ENCODE measurements around the gene USP13. TPM values are rescaled to one million over a fixed set of nuclear protein-coding genes. Genes with fewer than 3 reads are reported as not detected.

USP13 gene
- total RNA-seq, 6 experiments from 2014 or later, result 6.0 to 11.1 (median 6.9) TPM

- no peak for TF ChIP-seq CTCF (IDR thresholded peaks at IDR 0.05)
- Histone ChIP-seq H3K4me1 (peaks cover 0 to 7% (median under 1%) of the 10 kb centered on the region in 4 donors), H3K9me3 (no peaks in the 10 kb centered on the region), H3K4me3 (no peak overlapping the region), H3K36me3 (peaks cover 0 to 4% (median 1%) of the 10 kb centered on the region in 4 donors), H3K27me3 (no peaks in the 10 kb centered on the region), H3K27ac (no peak overlapping the region)
- 80% methylated on average over 1 of the region's 5 CpGs for WGBS (ENCODE audit: insufficient coverage, low coverage, low lambda C conversion rate, missing lambda C conversion rate)
- DNase-seq, result no peak
- no peak for ATAC-seq
- intact Hi-C loops (cut with DNase I), result no loop called here
Measured at GRCh38 chr3:179744667-179745066, 91.8 kb downstream of the USP13 start.

GRCh38 chr3:179745079-179745478, 92.2 kb downstream of the USP13 start:
- ATAC-seq, result no peak
- peaks cover 0 to 4% (median 1%) of the 10 kb centered on the region in 4 donors for H3K36me3 ChIP-seq
- DNase-seq, result no peak
- no peaks in the 10 kb centered on the region for H3K9me3 ChIP-seq
- no peak overlapping the region for H3K27ac ChIP-seq
- H3K4me3 ChIP-seq, result no peak overlapping the region
- TF ChIP-seq POLR2A (IDR thresholded peaks at IDR 0.05), result no peak
- TF ChIP-seq CTCF (IDR thresholded peaks at IDR 0.05), result no peak
- 91% methylated on average over 4 of the region's 4 CpGs for WGBS (ENCODE audit: insufficient coverage, low coverage, low lambda C conversion rate, missing lambda C conversion rate)
- peaks cover 0 to 5% (median 0%) of the 10 kb centered on the region in 4 donors for H3K4me1 ChIP-seq
- intact Hi-C loops (cut with DNase I), result no loop called here
- no peaks in the 10 kb centered on the region for H3K27me3 ChIP-seq

DNA sequence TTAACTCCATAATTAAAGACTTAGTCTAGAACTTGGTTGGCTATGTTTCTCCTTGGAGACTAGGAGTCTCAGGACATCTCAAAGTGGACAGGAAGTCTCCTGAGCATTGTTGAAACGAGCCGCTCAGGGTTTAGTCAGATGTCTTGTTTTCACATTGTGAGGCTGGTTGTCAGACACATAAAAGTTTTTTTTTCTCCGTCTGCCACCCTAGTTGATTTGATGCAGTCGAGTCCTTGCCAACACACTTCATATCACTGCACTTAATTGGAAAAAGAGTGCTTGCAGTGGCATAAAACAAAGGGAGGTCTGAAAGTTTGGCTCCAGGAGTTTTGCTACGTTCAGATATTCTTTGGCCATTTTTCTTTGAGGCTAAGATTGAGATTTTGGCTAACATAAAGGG, 92.9 kb downstream of the USP13 start:
- Histone ChIP-seq H3K27ac (no peak overlapping the region), H3K9me3 (no peaks in the 10 kb centered on the region), H3K36me3 (peaks cover 0 to 4% (median 1%) of the 10 kb centered on the region in 4 donors), H3K4me1 (no peaks in the 10 kb centered on the region), H3K4me3 (no peak overlapping the region), H3K27me3 (no peaks in the 10 kb centered on the region)
- ATAC-seq (no peak), DNase-seq (no peak)
- WGBS (ENCODE audit: insufficient coverage, low coverage, low lambda C conversion rate, missing lambda C conversion rate), result 83% methylated on average over 3 of the region's 5 CpGs
- intact Hi-C loops (cut with DNase I), result no loop called here
- no peak for TF ChIP-seq POLR2A (IDR thresholded peaks at IDR 0.05)
- TF ChIP-seq CTCF (IDR thresholded peaks at IDR 0.05), result no peak

DNA sequence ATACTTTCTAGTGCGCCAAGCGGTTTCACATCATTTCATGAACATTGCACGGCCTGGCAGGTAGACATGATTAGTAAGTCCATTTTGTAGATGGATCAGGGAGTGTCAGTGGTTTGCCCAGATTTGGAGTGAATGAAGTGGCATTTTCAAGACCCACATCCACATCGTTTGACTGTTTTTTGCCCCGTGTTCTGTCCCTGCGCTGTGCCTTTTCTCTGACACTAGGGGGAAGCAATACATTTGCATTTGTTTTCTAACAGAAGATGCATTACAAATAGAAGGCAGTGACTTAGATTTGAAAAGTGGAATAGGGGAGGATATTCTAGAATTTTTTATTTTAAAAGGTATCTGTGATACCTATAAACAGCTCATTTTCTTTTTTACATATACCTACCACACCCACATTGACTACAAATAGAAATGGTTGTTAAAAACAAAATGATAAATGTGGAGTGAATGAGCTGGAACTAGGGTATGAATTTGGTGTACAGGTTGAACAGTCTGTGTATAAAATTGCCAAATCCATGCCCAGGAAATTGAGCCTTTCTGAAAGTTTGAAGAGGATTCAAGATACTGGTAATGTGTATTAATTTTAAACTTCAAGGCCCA, 98.0 kb downstream of the USP13 start:
- Histone ChIP-seq H3K9me3 (no peaks in the 10 kb centered on the region), H3K27me3 (no peaks in the 10 kb centered on the region), H3K27ac (no peak overlapping the region), H3K4me1 (no peaks in the 10 kb centered on the region), H3K4me3 (no peak overlapping the region), H3K36me3 (peaks cover 0 to 3% (median 0%) of the 10 kb centered on the region in 4 donors)
- WGBS (ENCODE audit: insufficient coverage, low coverage, low lambda C conversion rate, missing lambda C conversion rate), result 70% methylated on average over 6 of the region's 6 CpGs
- TF ChIP-seq POLR2A (IDR thresholded peaks at IDR 0.05), result no peak
- TF ChIP-seq CTCF (IDR thresholded peaks at IDR 0.05), result peak; percentile 31 to 47 (median 45)
- intact Hi-C loops (cut with DNase I), result no loop called here
- DNase-seq (no peak), ATAC-seq (peak; percentile 41 to 48 (median 44))

All from right lobe of liver (tissue), 6 donors.